VCaP (cell line): ENCODE results near the gene MOB2.

ENCODE experiments used
- H3K27ac ChIP-seq: fragments of 450-650 bp; 2 replicates; pipeline ENCODE4 v1.5.1; 2017
- CTCF ChIP-seq: fragments of 450-650 bp; conservative IDR thresholded peaks from 2 replicates; pipeline ENCODE4 v1.5.1; 2017; ENCODE audit warnings: mild to moderate bottlenecking, moderate library complexity

The MOB2 gene

DNA sequence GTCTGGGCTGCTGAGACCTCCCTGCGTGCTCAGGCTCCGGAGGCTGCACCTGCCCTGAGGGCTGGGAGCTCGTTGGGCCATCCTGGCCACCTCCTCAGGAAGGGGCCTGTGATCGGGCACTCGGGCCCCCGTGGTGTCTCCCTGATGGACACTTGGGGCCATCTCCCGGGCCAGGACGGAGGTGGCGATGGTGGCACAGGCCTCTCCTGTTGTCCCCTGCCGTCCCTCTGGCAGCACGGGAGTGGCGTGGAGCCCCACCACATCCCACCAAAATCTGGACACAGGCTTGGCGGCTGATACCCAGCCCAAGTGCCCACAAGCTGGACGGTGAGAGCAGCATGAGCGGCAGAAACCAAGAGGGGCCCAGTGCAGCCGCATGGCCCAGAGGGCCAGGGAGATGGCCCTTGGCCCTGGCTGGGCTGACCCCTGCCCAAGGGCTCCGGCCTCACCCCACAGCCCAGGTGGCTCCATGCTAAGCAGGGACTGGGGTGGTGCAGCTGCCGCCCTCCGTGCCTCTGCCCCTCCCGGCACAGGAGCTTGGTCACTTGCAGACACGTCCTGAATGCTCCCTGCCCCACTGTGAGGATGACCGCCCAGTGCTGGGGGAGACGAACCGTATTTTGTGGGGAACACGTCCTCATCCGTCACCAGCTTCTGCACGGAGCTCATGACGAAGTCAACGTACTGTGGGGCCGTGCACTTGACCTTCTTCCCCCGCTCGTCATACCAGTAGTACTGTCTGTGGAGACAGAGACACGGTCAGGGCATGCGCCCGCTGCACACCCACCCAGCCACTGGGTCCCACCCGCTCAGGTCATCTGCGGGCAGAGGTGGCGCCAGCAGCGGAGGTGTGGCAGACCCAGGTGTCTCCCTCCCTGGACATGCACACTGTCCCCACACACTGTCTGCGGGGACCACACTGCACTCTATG is 15.6 kb downstream of the MOB2 start:
- no peak for TF ChIP-seq CTCF

DNA sequence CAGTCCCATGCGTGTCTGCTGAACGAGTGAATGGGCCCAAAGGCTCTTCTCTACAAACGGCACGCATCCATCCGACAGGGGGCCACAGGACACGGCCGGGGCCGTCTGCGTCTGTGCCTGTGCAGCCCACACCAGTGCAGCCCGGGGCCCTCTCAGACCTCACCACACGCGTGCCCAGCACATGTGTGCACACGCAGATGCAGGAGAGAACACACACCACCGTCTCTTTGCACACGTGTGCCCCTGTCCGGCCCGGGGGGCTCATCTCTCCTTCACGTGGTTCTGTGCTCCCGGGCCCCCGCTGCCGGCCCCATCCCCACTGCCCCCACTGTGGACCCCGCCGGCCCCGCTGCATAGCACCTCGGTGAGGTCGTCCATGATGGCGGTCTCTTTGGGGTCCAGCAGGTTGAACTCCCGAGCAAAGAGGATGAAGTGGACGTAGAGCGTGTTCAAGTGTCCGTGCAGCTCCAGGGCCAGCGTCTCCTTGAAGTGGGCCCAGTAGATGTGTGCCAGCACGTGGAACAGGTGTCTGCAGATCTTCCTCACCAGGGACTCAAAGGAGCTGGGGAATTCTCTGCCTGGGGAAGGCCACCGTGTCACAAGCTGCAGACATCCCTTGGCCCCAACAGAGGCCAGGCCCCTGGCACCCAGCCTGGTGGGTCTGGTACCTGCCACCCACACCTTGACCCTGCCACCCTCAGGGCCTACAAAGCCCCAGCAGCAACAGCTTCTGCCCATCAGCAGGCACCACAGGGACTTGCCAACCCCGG is 16.5 kb downstream of the MOB2 start:
- no peak overlapping the region for H3K27ac ChIP-seq
- no peak for TF ChIP-seq CTCF

More for the DNA sequence above, 15.6 kb downstream of the MOB2 start:
- no peak overlapping the region for H3K27ac ChIP-seq

DNA sequence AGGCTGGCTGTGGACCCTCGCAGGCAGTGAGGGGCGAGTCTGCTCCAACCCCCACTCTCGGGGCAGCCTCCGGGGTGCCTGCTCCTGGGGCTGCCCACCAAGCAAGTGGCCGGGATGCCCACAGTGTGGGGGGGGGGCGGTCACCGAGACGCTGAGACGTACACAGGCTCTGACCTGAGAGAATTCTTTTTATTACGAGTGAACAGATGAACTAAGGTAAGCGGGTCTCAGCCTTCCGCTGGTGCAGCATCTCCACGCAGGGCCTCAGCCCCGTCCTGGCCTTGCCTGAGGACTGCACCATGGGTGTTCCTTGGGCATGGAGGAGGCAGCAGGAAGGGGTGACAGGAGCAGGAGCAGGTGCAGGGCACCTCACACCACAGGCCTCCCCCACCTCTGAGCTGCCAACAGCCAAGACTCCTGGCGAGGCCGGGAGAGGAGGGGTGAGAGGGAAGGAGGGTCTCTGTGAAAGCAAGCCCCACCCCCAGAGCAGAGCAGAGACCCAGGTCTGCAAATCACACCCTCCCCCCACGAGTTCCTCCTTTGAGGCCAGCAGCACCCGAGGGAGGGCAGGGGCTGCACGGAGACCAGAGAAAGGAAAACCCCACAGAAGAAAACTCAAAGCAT is 17.2 kb downstream of the MOB2 start:
- TF ChIP-seq CTCF, result no peak
- H3K27ac ChIP-seq, result no peak overlapping the region

DNA sequence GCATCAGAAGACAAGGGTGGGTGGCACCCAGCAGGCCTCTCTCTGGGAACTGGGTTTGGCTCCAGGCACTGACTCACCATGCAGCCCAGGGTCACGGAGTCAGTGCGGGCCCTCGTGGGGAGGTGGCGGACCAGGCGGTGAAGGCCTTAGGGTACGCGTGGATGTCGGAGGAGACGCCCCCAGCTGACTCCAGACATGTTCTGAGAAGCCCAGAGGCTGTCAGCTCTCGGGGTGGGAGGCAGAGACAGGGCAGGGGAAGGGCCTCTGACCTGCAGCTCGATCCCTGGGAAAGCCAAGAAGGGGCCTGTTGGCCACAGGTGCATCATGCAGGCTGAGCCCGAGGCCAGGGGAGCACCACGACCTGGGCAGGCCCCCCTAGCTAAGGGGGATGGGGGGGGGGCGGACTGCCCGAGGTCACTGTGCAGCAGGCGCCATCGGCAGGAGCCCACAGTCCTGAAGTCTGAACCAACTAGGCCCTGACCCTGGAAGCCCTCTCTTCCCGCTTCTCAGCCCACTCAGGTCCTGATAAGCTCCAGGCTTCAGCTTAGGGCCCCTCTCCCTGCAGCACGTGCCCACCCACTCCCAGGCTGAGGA is 18.0 kb downstream of the MOB2 start:
- TF ChIP-seq CTCF, result no peak
- H3K27ac ChIP-seq, result no peak overlapping the region

DNA sequence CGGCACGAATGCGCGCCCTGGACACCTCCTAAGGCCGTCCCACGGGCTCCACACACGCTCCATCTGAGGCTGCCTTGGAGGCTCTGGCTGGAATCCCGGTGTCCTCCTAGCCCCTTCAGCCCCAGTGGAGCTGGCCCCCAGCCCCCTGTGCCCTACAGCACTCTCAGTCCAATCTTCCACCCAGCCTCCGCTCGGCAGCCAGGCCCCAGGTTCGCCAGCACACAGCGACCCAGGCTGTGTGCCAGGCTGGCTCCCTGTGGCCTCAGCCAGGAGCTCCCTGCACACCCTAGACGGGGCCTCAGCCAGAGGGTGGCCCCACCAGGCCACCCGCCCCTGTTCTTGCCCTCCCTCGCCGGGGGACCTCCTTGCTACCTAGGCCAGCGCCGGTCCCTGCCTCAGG is 18.6 kb downstream of the MOB2 start:
- no peak overlapping the region for H3K27ac ChIP-seq
- no peak for TF ChIP-seq CTCF

GRCh38 chr11:1467270-1467669 is 19.3 kb downstream of the MOB2 start:
- H3K27ac ChIP-seq, result no peak overlapping the region
- TF ChIP-seq CTCF, result no peak

GRCh38 chr11:1466784-1467183 is 19.8 kb downstream of the MOB2 start:
- no peak overlapping the region for H3K27ac ChIP-seq
- TF ChIP-seq CTCF, result no peak
